Right atrium auricular region (tissue), 2 donors: ENCODE data around the gene FAM53A. TPM values are rescaled to one million over a fixed set of nuclear protein-coding genes. Genes with fewer than 3 reads are reported as not detected.

ENCODE experiments used
- DNase-seq: peaks from one replicate; pipeline ENCODE4 v3.0.0-alpha.2; 2019; ENCODE audit warnings: low spot score
- H3K27ac ChIP-seq, 2 donors: fragments of 200-600 bp; sonication (generic); 1 replicate in 1 of 2; 2 replicates in 1 of 2; pipeline ENCODE4 v1.5.1; 2016 to 2019
- H3K27me3 ChIP-seq, 2 donors: fragments of 200-600 bp; sonication (generic); one replicate each; pipeline versions ENCODE4 v1.5.1 to v1.6.0; 2017 to 2019
- H3K36me3 ChIP-seq: fragments of 200-600 bp; sonication (generic); one replicate; pipeline ENCODE4 v1.5.1; 2016
- H3K4me1 ChIP-seq, 2 donors: fragments of 200-600 bp; sonication (generic); one replicate each; pipeline versions ENCODE4 v1.5.1 to v1.6.0; 2017 to 2019
- H3K4me3 ChIP-seq, 2 donors: fragments of 200-600 bp; sonication (generic); 1 replicate in 1 of 2; 2 replicates in 1 of 2; pipeline ENCODE4 v1.5.1; 2017 to 2019; ENCODE audit warnings: mild to moderate bottlenecking in 1 of 2, moderate library complexity in 1 of 2
- H3K9me3 ChIP-seq, 2 donors: fragments of 200-600 bp; sonication (generic); one replicate each; pipeline ENCODE4 v1.5.1; 2019
- total RNA-seq, 2 donors: library from RNA; depleted of rRNA; stranded (reverse); fragments of >200 nt; gene quantifications; one replicate each; pipeline ENCODE4 v1.1.0, GENCODE V29; 2016
- TF ChIP-seq, protein P1 (sequence below), 2 donors: fragments of 200-600 bp; sonication (generic); IDR thresholded peaks; one replicate each; pipeline ENCODE4 v1.5.1; 2019; ENCODE audit warnings: antibody characterized with exemption in 2 of 2

Gene FAM53A
- total RNA-seq, 2 donors from 2014 or later, result 1.0 to 1.9 TPM

DNA sequence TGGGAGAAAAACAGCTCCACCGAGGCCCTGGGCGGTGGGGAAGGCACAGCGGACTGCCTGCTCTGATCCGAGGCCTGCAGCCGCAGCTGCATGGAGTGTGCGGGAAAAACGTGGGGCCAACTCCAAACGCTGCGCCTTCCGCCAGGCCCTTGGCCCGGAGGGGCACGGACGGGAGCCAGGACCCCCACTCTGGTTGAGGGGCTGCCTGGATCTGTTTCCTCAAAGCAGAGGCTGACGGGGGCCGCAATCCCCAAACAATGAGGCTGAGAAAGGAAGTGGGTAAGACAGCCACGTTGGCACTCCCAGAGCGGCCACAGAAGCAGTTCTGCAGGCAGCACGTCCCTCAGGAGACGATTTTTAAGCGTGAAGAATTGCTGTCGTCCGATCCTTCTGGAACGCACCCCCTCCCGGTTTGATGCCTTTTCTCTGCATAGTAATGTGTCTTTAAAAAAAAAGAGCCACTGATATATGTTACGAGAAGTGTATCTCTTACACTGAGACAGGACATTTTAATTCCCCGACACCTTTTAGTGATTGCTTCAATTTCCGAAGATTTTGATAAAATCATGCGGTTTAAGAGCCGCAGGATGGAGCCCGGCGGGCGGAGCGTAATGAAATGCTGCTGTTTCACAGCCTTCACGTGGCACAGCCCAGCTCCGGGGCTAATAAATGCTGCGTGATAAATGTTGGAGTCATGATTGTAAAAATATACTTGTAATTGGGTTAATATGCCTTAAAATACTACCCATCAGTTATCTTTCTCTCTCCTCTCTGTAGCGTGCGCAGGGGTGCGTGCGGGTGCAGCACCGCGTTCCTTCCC lies 85.7 kb downstream of the FAM53A start:
- Histone ChIP-seq H3K27me3 (no peaks in the 10 kb centered on the region), H3K4me1 (peaks cover 0 to 6% of the 10 kb centered on the region in 2 donors), H3K27ac (no peak overlapping the region), H3K4me3 (no peak overlapping the region), H3K36me3 (no peaks in the 10 kb centered on the region), H3K9me3 (no peaks in the 10 kb centered on the region)
- no peak for DNase-seq
- TF ChIP-seq, protein P1, sequence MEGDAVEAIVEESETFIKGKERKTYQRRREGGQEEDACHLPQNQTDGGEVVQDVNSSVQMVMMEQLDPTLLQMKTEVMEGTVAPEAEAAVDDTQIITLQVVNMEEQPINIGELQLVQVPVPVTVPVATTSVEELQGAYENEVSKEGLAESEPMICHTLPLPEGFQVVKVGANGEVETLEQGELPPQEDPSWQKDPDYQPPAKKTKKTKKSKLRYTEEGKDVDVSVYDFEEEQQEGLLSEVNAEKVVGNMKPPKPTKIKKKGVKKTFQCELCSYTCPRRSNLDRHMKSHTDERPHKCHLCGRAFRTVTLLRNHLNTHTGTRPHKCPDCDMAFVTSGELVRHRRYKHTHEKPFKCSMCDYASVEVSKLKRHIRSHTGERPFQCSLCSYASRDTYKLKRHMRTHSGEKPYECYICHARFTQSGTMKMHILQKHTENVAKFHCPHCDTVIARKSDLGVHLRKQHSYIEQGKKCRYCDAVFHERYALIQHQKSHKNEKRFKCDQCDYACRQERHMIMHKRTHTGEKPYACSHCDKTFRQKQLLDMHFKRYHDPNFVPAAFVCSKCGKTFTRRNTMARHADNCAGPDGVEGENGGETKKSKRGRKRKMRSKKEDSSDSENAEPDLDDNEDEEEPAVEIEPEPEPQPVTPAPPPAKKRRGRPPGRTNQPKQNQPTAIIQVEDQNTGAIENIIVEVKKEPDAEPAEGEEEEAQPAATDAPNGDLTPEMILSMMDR (IDR thresholded peaks at IDR 0.05), result no peak

DNA sequence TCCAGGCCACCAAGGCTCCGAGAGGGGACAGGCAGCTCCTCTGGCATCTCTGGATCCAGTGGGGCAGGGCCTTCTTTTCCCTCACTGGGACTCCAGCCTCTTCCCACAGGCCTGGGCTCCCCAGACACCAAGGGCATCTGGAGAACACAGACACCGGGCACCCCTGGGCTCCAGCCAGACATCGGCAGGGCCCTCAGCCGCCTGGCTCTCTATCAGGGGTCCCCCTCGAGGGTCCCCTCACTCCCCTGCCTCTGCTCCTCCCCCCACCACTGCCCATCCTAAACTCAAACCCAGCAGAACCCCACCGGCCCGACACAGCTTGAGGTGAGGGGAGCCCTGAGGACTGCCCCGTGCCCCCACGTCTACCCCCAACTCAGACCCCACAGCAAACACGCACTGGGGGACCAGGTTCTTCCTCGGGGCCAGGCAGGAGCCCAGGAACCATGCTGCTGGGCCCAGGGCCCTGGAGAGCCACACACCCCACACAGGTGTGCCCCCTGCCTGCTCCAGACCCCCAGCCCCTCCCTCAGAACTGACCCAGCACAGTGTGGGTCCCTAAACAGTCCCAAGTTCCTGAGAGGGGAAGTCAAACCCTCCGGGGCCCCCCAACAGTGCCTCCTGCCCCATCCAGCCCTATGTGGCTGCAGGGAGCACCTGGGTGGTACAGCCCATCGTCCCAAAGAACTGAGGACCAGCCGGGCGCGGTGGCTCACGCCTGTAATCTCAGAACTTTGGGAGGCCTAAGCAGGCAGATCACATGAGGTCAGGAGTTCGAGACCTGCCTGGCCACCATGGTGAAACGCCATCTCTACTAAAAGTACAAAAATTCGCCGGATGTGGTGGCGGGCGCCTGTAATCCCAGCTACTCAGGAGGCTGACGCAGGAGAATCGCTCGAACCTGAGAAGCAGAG lies 86.8 kb downstream of the FAM53A start:
- Histone ChIP-seq H3K36me3 (no peaks in the 10 kb centered on the region), H3K27me3 (no peaks in the 10 kb centered on the region), H3K9me3 (peaks cover 0 to 1% of the 10 kb centered on the region in 2 donors), H3K27ac (no peak overlapping the region), H3K4me3 (no peak overlapping the region), H3K4me1 (peaks cover 0 to 6% of the 10 kb centered on the region in 2 donors)
- no peak for DNase-seq
- TF ChIP-seq, protein P1 (IDR thresholded peaks at IDR 0.05), result no peak

- H3K9me3 ChIP-seq, result peaks cover 0 to 9% of the 10 kb centered on the region in 2 donors
- peaks cover 0 to 6% of the 10 kb centered on the region in 2 donors for H3K4me1 ChIP-seq
- H3K27ac ChIP-seq, result no peak overlapping the region
- TF ChIP-seq, protein P1 (IDR thresholded peaks at IDR 0.05), result no peak
- H3K36me3 ChIP-seq, result no peaks in the 10 kb centered on the region
- no peaks in the 10 kb centered on the region for H3K27me3 ChIP-seq
- no peak for DNase-seq
- H3K4me3 ChIP-seq, result no peak overlapping the region
Measured at GRCh38 chr4:1596393-1596792, 87.7 kb downstream of the FAM53A start.

- Histone ChIP-seq H3K36me3 (no peaks in the 10 kb centered on the region), H3K9me3 (peaks cover 0 to 14% of the 10 kb centered on the region in 2 donors), H3K27ac (no peak overlapping the region), H3K4me3 (no peak overlapping the region), H3K27me3 (no peaks in the 10 kb centered on the region), H3K4me1 (peaks cover 0 to 6% of the 10 kb centered on the region in 2 donors)
- TF ChIP-seq, protein P1 (IDR thresholded peaks at IDR 0.05), result no peak
- no peak for DNase-seq
Measured at GRCh38 chr4:1595789-1596325, 88.3 kb downstream of the FAM53A start.

DNA sequence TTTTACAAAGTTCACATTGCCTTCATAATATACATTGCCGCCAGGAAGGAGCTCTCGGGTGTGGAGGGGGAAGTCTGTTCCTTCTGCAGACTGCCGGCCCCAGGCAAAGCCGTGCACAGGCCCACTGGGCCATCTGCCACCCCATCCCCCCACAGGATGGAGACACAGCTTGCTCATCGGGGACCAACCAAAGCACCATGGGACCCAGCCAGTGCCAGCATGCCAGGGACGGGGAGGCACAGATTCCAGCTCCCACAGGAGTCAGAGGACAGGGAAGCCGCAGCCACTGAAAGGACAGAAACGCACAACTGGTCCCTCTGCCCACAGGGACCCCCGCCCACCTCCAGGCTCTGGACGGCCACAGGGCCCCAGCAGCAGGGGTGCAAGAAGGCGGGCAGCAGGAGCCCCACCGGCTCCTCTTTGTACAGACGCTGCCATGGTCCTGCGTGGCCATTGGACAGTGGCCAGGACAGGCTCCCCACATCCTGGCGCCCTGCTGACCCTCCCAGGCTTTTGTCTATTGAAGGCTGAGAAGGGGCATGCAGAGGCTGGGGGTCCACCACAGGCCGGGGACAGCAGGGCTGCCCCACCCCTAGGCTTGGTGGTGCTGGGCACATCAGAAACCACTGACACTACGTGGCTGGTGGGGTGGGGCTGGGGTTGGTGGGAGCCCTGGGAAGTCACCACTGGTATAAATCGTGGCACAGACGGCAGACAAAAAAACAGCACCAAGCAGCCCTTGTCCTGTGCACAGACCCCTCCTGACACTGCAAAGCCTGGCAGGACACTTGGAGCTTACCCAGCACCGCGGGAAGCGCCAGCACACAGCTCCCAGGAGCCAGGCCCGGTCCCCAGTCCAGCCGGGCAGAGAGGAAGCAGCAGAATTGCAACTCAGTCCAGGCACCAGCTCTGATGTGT lies 89.0 kb downstream of the FAM53A start:
- H3K36me3 ChIP-seq, result no peaks in the 10 kb centered on the region
- H3K4me1 ChIP-seq, result peaks cover 0 to 6% of the 10 kb centered on the region in 2 donors
- DNase-seq, result no peak
- H3K27me3 ChIP-seq, result no peaks in the 10 kb centered on the region
- peaks cover 0 to 21% of the 10 kb centered on the region in 2 donors for H3K9me3 ChIP-seq
- no peak overlapping the region for H3K27ac ChIP-seq
- no peak overlapping the region for H3K4me3 ChIP-seq
- TF ChIP-seq, protein P1 (IDR thresholded peaks at IDR 0.05), result no peak
